Right kidney (tissue), 1 donor: ENCODE data around the gene APIP.

Experiments used
- DNase-seq: peaks from one replicate; pipeline ENCODE4 v3.0.0-alpha.2; 2016

Gene APIP

DNA sequence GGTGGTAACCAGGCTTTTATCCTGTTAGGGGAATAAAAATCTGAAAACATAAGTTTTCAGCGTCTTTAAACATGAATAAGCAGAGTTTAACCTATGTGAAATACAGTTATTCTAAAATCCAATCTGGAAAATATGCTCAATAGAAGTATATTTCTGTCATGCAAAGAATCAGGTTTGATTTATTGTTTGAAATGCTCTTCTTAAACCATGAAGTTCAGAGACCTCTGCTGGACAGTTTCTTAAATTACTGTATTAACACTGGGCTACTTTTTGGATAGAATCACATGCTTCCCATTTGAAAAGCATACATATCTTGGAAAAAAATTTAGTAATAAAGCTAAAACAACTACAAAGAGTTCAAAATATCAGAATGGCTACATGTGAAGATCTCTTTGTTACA is 25.4 kb downstream of the APIP start:
- no peak for DNase-seq

- DNase-seq: no peak
Measured at GRCh38 chr11:34890089-34890488, 26.1 kb downstream of the APIP start.

GRCh38 chr11:34887260-34887659 is 28.9 kb downstream of the APIP start:
- no peak for DNase-seq

DNA sequence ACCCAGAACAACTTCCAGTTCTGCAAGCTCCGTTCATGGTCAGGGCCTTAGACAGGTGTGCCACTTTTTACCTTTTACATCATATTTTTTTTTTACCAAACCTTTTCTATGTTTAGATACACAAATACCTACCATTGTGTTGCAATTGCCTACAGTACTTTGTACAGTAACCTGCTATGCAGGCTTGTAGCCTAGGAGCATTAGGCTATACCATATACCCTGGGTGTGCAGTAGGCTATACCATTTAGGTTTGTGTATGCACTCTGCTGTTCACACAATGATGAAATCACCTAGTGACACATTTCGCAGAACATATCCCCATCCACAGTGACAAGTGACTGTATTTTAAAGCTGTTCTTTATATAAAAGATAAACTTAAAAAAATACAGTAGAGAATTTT is 29.6 kb downstream of the APIP start:
- DNase-seq: no peak

- no peak for DNase-seq
Measured at GRCh38 chr11:34881900-34882299, 34.3 kb downstream of the APIP start.

- DNase-seq: no peak
Measured at GRCh38 chr11:34877375-34877975, 38.7 kb downstream of the APIP start.

- DNase-seq: no peak
Measured at GRCh38 chr11:34874202-34874601, 42.0 kb downstream of the APIP start.

- DNase-seq: no peak
Measured at GRCh38 chr11:34870548-34871196, 45.5 kb downstream of the APIP start.

GRCh38 chr11:34869425-34869824 is 46.8 kb downstream of the APIP start:
- no peak for DNase-seq

DNA sequence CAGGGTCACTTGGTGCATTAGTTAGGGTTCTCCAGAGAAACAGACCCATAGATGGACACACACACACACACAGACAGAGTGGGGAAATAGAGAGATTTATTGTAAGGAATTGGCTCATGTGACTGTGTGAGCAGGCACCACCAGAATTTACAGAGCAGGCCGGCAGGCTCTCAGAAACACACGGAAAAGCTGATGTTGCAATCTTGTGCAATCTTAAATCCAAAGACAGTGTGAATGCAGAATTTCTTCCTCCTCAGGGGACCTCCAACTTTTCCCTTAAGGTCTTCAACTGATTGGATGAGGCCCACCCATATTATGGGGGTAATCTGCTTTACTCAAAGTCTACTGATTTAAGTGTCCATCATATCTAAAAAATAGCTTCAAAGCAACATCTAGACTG is 49.8 kb downstream of the APIP start:
- DNase-seq: no peak

DNA sequence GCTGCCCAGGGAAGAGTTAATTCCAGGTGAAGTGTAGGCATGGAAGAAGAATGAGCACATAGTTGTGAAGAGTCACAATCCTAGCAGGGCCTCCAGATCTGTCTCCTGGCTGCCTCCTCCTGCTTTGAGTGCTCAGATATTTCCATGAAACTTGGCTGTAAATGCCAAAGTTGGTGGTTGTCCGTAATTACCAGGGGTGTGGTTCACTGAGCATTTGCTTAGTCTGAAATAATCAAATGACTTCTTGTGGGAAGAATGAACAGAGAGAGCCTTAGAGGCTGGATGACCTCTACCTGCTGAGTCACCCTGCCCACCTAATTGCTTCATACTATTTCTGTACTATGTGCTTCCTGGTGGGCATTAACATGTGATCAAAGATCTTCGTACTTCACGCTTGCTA is 50.9 kb downstream of the APIP start:
- DNase-seq: no peak

- no peak for DNase-seq
Measured at GRCh38 chr11:34864424-34864823, 51.8 kb downstream of the APIP start.

GRCh38 chr11:34863048-34863447 is 53.1 kb downstream of the APIP start:
- DNase-seq: no peak

DNA sequence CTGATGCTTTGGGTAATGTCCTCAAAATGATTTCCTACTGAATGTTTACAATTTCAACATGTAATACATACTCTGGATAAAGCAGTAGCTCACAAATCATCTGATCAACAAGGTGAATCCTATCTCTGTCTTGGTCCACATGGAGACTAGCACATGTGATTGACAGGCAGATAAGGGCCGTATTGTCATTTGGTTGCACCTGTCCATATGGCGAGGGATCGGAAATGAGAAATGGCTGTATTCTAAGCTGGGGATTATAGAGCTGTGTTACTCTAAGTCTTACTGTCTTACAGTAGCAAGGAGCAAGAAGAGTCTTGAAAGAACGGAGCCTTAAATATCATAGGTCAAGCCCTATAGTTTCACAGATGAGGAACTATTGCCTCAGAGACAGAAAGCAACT is 55.7 kb downstream of the APIP start:
- DNase-seq: no peak

- no peak for DNase-seq
Measured at GRCh38 chr11:34860034-34860433, 56.1 kb downstream of the APIP start.

DNA sequence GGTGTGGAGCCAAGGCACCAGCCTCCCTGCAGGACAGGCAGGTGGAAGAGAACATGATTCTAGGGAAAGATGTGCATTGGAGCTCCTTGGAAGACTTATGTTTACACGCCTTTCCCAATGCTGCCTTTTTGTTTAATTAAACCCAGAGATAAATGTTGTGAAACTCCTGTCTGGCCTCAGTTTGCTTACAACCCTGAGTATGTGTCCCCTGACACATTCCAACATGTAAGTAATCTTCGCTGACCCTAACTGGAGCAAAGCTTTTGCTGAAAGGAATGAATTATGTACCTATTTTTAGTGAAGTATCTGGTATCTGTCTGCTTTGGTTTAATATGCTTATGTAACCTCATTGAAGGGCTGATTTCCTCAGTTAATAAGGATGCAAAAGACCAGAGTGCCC is 56.7 kb downstream of the APIP start:
- DNase-seq: no peak

- DNase-seq: no peak
Measured at GRCh38 chr11:34857463-34857862, 58.7 kb downstream of the APIP start.

DNA sequence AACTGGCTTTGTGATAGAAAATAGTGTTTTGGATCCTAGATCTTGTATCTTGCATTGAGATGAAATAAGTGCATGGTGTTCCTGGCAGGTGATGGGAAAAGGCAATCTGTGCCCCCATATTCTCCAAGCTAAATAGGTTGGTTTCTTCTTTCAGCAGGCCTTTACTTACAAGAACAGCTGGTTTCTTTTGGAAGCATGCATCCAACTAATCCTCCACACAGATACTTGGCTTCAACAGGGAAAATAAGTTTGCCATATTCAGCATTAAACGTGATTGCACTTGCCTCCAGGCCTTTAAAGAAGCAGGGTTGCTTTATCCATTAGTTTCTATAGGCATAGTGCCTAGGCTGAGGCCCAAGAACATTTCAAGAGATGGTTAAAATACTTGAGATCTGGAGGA is 59.9 kb downstream of the APIP start:
- no peak for DNase-seq

GRCh38 chr11:34855754-34856095 is 60.5 kb downstream of the APIP start:
- DNase-seq: no peak

DNA sequence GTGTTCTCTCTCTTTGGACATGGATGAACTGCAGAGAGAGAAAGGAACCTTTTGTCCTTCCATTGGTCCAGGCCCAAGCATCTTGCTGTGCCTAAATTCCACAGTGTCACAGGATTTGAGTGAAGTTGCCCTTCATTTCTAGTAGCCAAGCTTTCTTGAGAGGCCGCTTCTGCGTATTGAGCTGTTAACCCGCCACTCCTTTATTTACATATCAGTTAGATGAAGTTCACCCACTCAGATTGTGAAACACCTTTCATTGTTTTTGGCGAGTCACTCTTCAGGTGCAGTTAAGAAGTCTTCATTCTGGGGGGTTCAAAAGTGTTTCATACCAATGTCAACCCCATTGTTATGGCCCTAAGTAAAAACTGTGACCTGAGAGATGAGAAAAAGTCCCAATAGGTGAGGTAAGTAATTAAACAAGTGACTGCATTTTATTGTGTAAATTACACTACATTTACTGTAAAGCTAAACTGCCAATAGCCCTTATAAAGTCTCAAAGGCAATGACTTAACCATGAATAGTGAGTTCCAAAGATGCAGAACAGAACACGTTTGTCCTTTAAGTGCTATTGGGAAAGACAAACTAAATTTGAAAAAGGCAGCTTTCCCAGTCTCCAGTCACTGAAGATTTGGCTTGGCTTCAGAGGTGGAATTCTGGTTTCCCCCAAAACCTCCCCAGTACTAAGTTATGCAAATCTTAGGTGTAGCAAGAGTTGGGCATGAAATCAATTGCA is 61.0 kb downstream of the APIP start:
- no peak for DNase-seq

- DNase-seq: no peak
Measured at GRCh38 chr11:34851916-34852315, 64.3 kb downstream of the APIP start.

DNA sequence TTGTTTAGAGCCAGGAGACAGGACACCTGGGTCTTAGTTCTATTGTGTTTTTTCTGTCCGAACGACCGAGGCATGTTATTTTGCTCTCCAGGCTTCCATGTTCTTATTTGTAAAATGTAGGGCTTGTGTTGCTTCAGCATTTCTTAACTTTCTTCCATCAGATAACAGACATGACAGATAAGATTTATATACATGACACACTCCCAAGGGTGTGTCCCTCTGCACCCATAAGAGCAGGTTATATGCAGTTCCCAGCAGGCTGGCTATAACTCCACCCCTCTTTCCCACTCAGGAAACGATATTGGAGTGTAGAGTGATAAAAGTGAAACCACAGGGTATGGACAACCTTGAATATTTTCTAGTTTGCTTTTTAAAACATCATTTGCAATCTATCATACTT is 65.8 kb downstream of the APIP start:
- DNase-seq: no peak

DNA sequence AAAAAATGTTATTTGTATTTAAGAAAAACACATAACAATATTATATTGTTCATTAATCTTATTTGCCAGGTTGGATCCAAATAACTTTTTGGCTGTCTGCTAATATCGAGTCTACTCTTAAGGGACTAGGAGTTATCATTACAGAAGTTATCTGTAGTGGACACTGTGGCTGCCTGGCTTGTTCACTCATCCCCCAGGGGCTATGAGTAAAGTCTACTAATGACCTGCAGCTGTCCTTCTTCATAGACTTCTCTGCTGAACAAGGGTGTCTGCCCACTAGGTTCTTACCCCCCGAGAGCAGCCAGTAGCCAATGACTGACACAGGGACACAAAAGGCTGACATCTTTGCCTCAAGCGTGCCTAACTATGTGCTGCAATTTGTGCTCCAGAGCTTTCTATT is 69.7 kb downstream of the APIP start:
- no peak for DNase-seq

GRCh38 chr11:34844463-34845112 is 71.6 kb downstream of the APIP start:
- DNase-seq: no peak
